ENCODE data around the gene WDR47. TPM values are rescaled to one million over a fixed set of nuclear protein-coding genes. Genes with fewer than 3 reads are reported as not detected.
"Not testable (repeated sequence)": the region's sequence is repeated elsewhere in the genome, so short reads cannot be mapped to it uniquely, and the experiment has no call there.

WDR47 gene
- total RNA-seq, 1 donor from 2014 or later = 17.3 TPM

DNA sequence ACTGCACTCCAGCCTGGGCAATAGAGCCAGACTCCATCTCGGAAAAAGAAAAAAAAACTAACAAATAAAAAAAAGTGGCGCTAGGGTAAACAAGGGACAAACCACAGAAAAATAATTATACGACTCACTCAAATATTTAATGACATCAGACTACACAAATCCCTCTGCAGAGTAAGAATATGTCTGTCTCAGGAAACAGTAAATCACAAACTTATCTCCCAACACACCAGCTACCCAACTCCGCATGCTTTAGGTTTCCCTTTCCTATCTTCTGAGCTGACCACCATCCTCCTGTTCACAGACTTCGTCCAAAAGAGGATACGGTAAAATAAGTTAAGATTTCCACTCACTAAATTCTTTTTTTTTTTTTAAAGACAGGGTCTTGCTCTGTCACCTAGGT, 16.2 kb downstream of the WDR47 start:
- no peak overlapping the region for H3K9ac ChIP-seq
- no peak overlapping the region for H3K27ac Mint-ChIP-seq
- no peak overlapping the region for H3K27ac ChIP-seq
- H3K4me1 ChIP-seq = no peaks in the 10 kb centered on the region
- H3K27me3 Mint-ChIP-seq (ENCODE audit: insufficient read depth, low read depth) = no peaks in the 10 kb centered on the region
- no peak overlapping the region for H2AFZ ChIP-seq (replicated peaks)
- peaks cover 4% of the 10 kb centered on the region for H3K36me3 Mint-ChIP-seq
- no peak overlapping the region for H3K4me2 ChIP-seq
- H3K9me3 Mint-ChIP-seq = no peaks in the 10 kb centered on the region
- H3K4me1 Mint-ChIP-seq = no peaks in the 10 kb centered on the region
- no peak overlapping the region for H3K4me3 Mint-ChIP-seq
- H3K9me3 ChIP-seq (ENCODE audit: low read depth) = no peaks in the 10 kb centered on the region
- no peak for DNase-seq (ENCODE audit: low spot score)
- H3F3A ChIP-seq (ENCODE audit: low read depth) = no peaks in the 10 kb centered on the region
- no peak overlapping the region for H3K4me3 ChIP-seq
- no peaks in the 10 kb centered on the region for H3K27me3 ChIP-seq
- no peaks in the 10 kb centered on the region for H3K36me3 ChIP-seq
- no peak for TF ChIP-seq EZH2 (IDR thresholded peaks at IDR 0.05)
- no peak for TF ChIP-seq EZH2phosphoT487 (IDR thresholded peaks at IDR 0.05)
- TF ChIP-seq, protein P1, sequence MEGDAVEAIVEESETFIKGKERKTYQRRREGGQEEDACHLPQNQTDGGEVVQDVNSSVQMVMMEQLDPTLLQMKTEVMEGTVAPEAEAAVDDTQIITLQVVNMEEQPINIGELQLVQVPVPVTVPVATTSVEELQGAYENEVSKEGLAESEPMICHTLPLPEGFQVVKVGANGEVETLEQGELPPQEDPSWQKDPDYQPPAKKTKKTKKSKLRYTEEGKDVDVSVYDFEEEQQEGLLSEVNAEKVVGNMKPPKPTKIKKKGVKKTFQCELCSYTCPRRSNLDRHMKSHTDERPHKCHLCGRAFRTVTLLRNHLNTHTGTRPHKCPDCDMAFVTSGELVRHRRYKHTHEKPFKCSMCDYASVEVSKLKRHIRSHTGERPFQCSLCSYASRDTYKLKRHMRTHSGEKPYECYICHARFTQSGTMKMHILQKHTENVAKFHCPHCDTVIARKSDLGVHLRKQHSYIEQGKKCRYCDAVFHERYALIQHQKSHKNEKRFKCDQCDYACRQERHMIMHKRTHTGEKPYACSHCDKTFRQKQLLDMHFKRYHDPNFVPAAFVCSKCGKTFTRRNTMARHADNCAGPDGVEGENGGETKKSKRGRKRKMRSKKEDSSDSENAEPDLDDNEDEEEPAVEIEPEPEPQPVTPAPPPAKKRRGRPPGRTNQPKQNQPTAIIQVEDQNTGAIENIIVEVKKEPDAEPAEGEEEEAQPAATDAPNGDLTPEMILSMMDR (IDR thresholded peaks at IDR 0.05) = no peak
- H4K20me1 ChIP-seq (ENCODE audit: low read depth) = no peaks in the 10 kb centered on the region
- no peaks in the 10 kb centered on the region for H3K79me2 ChIP-seq (ENCODE audit: low read depth)

DNA sequence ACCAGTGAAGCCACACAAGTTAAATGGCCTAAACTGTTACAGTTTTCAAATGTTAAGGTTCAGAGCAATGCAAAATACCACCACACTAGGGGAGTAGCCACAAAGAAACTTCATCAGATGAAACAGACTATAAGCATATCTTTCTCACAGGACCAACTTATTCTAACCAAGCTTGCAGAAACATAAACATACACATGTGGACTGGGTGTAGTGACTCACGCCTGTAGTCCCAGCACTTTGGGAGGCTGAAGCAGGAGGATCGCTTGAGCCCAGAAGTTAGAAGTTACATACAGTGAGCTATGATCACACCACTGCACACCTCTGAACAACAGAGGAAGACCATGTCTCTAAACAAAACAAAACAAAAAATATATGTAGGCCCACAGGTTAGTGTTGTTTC, 17.3 kb downstream of the WDR47 start:
- TF ChIP-seq, protein P1 (IDR thresholded peaks at IDR 0.05) = no peak
- no peak for TF ChIP-seq EZH2 (IDR thresholded peaks at IDR 0.05)
- TF ChIP-seq EZH2phosphoT487 (IDR thresholded peaks at IDR 0.05) = no peak
- Histone ChIP-seq H3K36me3 (no peaks in the 10 kb centered on the region), H3K9ac (no peak overlapping the region), H3K9me3 (ENCODE audit: low read depth) (no peaks in the 10 kb centered on the region), H3K4me1 (no peaks in the 10 kb centered on the region), H3K27me3 (no peaks in the 10 kb centered on the region), H3K79me2 (ENCODE audit: low read depth) (no peaks in the 10 kb centered on the region), H3K27ac (no peak overlapping the region), H4K20me1 (ENCODE audit: low read depth) (no peaks in the 10 kb centered on the region), H3K4me3 (no peak overlapping the region), H2AFZ (replicated peaks) (no peak overlapping the region), H3K4me2 (no peak overlapping the region), H3F3A (ENCODE audit: low read depth) (no peaks in the 10 kb centered on the region)
- Mint-ChIP-seq H3K4me3 (no peak overlapping the region), H3K4me1 (no peaks in the 10 kb centered on the region), H3K27ac (peak overlapping the region; percentile 66), H3K9me3 (no peaks in the 10 kb centered on the region), H3K36me3 (peaks cover 8% of the 10 kb centered on the region), H3K27me3 (ENCODE audit: insufficient read depth, low read depth) (no peaks in the 10 kb centered on the region)
- DNase-seq (ENCODE audit: low spot score) = no peak

DNA sequence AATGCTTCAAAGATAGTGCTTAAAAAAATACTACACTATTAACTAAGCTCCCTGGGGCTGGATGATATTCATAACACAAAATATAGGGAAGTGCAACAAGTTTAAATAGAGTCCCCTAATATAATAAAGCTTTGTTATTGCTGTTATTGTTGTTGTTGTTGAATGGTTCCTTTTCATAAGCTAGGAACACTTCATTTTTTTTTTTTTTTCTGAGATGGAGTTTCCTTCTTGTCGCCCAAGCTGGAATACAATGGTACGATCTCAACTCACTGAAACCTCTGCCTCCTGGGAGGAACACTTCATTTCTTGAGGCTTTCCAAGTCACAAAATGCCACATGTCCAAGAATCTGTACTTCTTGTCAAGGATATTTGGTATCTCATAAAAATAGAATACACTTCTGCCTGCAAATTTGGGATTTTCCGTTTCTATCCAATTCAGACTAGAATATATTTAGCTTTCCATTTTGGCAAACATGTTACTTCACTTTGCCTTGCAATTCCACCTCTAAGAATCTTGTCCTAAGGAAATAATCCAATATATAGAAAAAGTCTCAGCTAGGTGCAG, 21.1 kb downstream of the WDR47 start:
- Mint-ChIP-seq H3K36me3 (peaks cover 27% of the 10 kb centered on the region), H3K27ac (no peak overlapping the region), H3K27me3 (ENCODE audit: insufficient read depth, low read depth) (peaks cover 2% of the 10 kb centered on the region), H3K4me3 (no peak overlapping the region), H3K4me1 (no peaks in the 10 kb centered on the region), H3K9me3 (peaks cover 6% of the 10 kb centered on the region)
- Histone ChIP-seq H3K4me2 (no peak overlapping the region), H3K27ac (no peak overlapping the region), H3K9ac (no peak overlapping the region), H3F3A (ENCODE audit: low read depth) (no peaks in the 10 kb centered on the region), H3K4me3 (no peak overlapping the region), H4K20me1 (ENCODE audit: low read depth) (no peaks in the 10 kb centered on the region), H3K79me2 (ENCODE audit: low read depth) (no peaks in the 10 kb centered on the region), H3K27me3 (no peaks in the 10 kb centered on the region), H3K36me3 (no peaks in the 10 kb centered on the region), H3K4me1 (no peaks in the 10 kb centered on the region), H2AFZ (replicated peaks) (no peak overlapping the region), H3K9me3 (ENCODE audit: low read depth) (no peaks in the 10 kb centered on the region)
- TF ChIP-seq, protein P1 (IDR thresholded peaks at IDR 0.05) = no peak
- TF ChIP-seq EZH2 (IDR thresholded peaks at IDR 0.05) (no peak), EZH2phosphoT487 (IDR thresholded peaks at IDR 0.05) (no peak)
- no peak for DNase-seq (ENCODE audit: low spot score)

DNA sequence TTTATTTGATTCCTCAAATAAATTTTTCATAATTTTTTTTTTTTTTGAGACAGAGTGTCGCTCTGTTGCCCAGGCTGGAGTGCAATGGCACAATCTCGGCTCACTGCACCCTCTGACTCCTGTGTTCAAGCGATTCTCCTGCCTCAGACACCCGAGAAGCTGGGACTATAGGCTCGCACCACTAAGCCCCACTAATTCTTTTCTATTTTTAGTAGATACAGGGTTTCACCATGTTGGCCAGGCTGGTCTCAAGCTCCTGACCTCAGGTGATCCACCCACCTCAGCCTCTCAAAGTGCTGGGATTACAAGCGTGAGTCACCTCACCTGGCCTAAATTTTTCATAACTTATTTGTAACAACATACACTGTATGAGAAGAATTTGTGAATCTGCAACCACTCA, 24.2 kb downstream of the WDR47 start:
- peaks cover 27% of the 10 kb centered on the region for H3K36me3 Mint-ChIP-seq
- not testable (repeated sequence) for H3K36me3 ChIP-seq; H3K9ac ChIP-seq; H3K4me3 Mint-ChIP-seq; H4K20me1 ChIP-seq (ENCODE audit: low read depth); H2AFZ ChIP-seq (replicated peaks); H3K4me1 Mint-ChIP-seq; H3K4me2 ChIP-seq; H3K27me3 Mint-ChIP-seq (ENCODE audit: insufficient read depth, low read depth); H3K79me2 ChIP-seq (ENCODE audit: low read depth); H3K27me3 ChIP-seq; H3K9me3 Mint-ChIP-seq; DNase-seq (ENCODE audit: low spot score); H3K4me1 ChIP-seq; H3F3A ChIP-seq (ENCODE audit: low read depth); H3K27ac ChIP-seq; H3K9me3 ChIP-seq (ENCODE audit: low read depth); H3K4me3 ChIP-seq; H3K27ac Mint-ChIP-seq

Data from neural progenitor cell (in vitro differentiated cells).